DMS 273 (cell line): Measurements from ENCODE around the gene TMEM143.
"Not testable (repeated sequence)": the region's sequence is repeated elsewhere in the genome, so short reads cannot be mapped to it uniquely, and the experiment has no call there.

Source experiments
- DNase-seq: peaks from one replicate; lab custom pipeline; 2025; ENCODE audit not compliant: unreplicated experiment; lab: John Stamatoyannopoulos, UW

TMEM143 gene

GRCh38 chr19:48363810-48364597 lies at the start of gene TMEM143, which contains the start of gene SYNGR4:
TMEM143 (minus strand) TSS chr19:48363940; CDS start chr19:48363920, 20 bp downstream.
SYNGR4 (plus strand) TSS chr19:48364367; CDS start chr19:48365843, 1,476 bp downstream.
- peak; percentile 99 for DNase-seq

GRCh38 chr19:48405850-48406249 lies 42.1 kb upstream of the TMEM143 start:
- DNase-seq, result no peak

GRCh38 chr19:48405010-48405659 lies 41.4 kb upstream of the TMEM143 start:
- no peak for DNase-seq

GRCh38 chr19:48403606-48404005 lies 39.9 kb upstream of the TMEM143 start:
- DNase-seq, result peak; percentile 85

- DNase-seq, result no peak
These were observed 37.5 kb upstream of the TMEM143 start for GRCh38 chr19:48401287-48401686.

- no peak for DNase-seq
These were observed 36.4 kb upstream of the TMEM143 start for GRCh38 chr19:48400018-48400742.

- peak; percentile 90 for DNase-seq
These were observed 34.9 kb upstream of the TMEM143 start for GRCh38 chr19:48398375-48399235.

- DNase-seq, result no peak
These were observed 34.3 kb upstream of the TMEM143 start for GRCh38 chr19:48398102-48398374.

GRCh38 chr19:48397263-48398101 lies 33.7 kb upstream of the TMEM143 start:
- DNase-seq, result no peak

- DNase-seq, result no peak
These were observed 33.1 kb upstream of the TMEM143 start for GRCh38 chr19:48396824-48397176.

- peak; percentile 47 for DNase-seq
These were observed 32.5 kb upstream of the TMEM143 start for GRCh38 chr19:48396016-48396823.

- no peak for DNase-seq
These were observed 31.8 kb upstream of the TMEM143 start for GRCh38 chr19:48395499-48395898.

- DNase-seq, result no peak
These were observed 31.4 kb upstream of the TMEM143 start for GRCh38 chr19:48395170-48395455.

- no peak for DNase-seq
These were observed 30.8 kb upstream of the TMEM143 start for GRCh38 chr19:48394331-48395169.

- peak; percentile 82 for DNase-seq
These were observed 30.0 kb upstream of the TMEM143 start, which contains the start of gene GRIN2D for GRCh38 chr19:48393559-48394330. GRIN2D (plus strand) TSS chr19:48393668; CDS start chr19:48398393, 4,725 bp downstream.

GRCh38 chr19:48392860-48393558 lies 29.3 kb upstream of the TMEM143 start:
- DNase-seq, result peak; percentile 73

GRCh38 chr19:48392006-48392344 lies 28.2 kb upstream of the TMEM143 start:
- DNase-seq, result not testable (repeated sequence)
